ENCODE data around the gene SENP7. TPM values are rescaled to one million over a fixed set of nuclear protein-coding genes. Genes with fewer than 3 reads are reported as not detected.

SENP7 gene
- total RNA-seq, 1 donor = 11.2 TPM

DNA sequence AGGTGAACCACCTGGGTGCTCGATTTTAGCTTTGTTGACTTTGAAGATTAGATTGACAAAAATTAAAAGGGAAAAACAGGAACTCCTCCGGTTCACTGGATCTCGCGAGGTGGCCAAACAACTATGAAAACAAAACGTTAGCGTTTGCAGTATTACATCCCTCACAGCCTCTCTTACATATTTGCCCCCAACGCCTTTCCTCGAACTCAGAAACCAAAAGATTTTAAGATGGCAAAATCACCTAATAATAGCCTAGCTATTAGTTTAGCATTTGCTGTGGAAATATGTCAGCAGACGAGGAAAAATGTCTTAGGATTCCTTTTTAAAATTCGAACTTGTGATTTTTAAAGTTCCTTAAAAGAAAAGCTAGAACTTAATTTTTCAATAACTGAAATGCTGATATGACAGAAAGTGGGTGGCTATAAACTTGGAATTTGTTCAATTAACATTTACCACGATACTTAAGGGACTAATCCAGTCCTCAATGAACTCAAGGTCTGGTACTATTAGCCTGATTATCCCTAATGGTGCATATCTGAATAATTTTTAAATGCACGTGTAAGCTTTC is 491 bp upstream of the SENP7 start:
- peak overlapping the region; percentile 98 for H2AFZ ChIP-seq (ENCODE audit: low read length)
- peak overlapping the region; percentile 95 for H3K4me3 ChIP-seq (ENCODE audit: insufficient read depth, low read length)
- H3K27me3 ChIP-seq (ENCODE audit: insufficient read depth, low read length) = peaks cover 12% of the 10 kb centered on the region
- H4K20me1 ChIP-seq (ENCODE audit: insufficient read depth, low read length) = no peaks in the 10 kb centered on the region
- peaks cover 9% of the 10 kb centered on the region for H3K79me2 ChIP-seq (ENCODE audit: insufficient read depth, low read length)
- H3K36me3 ChIP-seq (ENCODE audit: insufficient read depth, low read length) = no peaks in the 10 kb centered on the region
- peak overlapping the region; percentile 89 for H3K4me2 ChIP-seq (ENCODE audit: insufficient read depth, low read length)
- no peaks in the 10 kb centered on the region for H3K9me3 ChIP-seq (ENCODE audit: low read depth, low read length)
- DNase-seq (ENCODE audit: insufficient read length, low spot score, missing footprints) = peak; percentile 85
- TF ChIP-seq, protein P1, sequence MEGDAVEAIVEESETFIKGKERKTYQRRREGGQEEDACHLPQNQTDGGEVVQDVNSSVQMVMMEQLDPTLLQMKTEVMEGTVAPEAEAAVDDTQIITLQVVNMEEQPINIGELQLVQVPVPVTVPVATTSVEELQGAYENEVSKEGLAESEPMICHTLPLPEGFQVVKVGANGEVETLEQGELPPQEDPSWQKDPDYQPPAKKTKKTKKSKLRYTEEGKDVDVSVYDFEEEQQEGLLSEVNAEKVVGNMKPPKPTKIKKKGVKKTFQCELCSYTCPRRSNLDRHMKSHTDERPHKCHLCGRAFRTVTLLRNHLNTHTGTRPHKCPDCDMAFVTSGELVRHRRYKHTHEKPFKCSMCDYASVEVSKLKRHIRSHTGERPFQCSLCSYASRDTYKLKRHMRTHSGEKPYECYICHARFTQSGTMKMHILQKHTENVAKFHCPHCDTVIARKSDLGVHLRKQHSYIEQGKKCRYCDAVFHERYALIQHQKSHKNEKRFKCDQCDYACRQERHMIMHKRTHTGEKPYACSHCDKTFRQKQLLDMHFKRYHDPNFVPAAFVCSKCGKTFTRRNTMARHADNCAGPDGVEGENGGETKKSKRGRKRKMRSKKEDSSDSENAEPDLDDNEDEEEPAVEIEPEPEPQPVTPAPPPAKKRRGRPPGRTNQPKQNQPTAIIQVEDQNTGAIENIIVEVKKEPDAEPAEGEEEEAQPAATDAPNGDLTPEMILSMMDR (IDR thresholded peaks at IDR 0.05; ENCODE audit: extremely low read depth, low read depth, low read length) = no peak
- peaks cover 4% of the 10 kb centered on the region for H3K4me1 ChIP-seq (ENCODE audit: insufficient read depth, low read length)
- peak overlapping the region; percentile 99 for H3K27ac ChIP-seq (ENCODE audit: low read depth, low read length)

DNA sequence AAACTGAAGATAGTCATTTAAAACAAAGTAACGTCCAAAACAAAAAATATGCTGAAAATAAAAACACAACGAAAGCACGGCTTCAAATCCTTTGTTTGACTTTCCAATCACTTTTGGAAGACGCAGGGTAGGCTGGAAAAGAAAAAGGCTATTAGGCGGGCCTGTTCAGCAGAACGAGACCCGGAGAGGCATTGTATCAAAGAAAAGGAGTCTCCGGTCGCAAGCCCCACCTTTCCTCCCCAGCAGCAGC is 691 bp downstream of the SENP7 start:
- Histone ChIP-seq H3K36me3 (ENCODE audit: insufficient read depth, low read length) (no peaks in the 10 kb centered on the region), H2AFZ (ENCODE audit: low read length) (peak overlapping the region; percentile 98), H3K4me1 (ENCODE audit: insufficient read depth, low read length) (peaks cover 4% of the 10 kb centered on the region), H3K27me3 (ENCODE audit: insufficient read depth, low read length) (peaks cover 4% of the 10 kb centered on the region), H3K9me3 (ENCODE audit: low read depth, low read length) (no peaks in the 10 kb centered on the region), H4K20me1 (ENCODE audit: insufficient read depth, low read length) (no peaks in the 10 kb centered on the region), H3K4me2 (ENCODE audit: insufficient read depth, low read length) (peak overlapping the region; percentile 89), H3K79me2 (ENCODE audit: insufficient read depth, low read length) (peaks cover 9% of the 10 kb centered on the region), H3K4me3 (ENCODE audit: insufficient read depth, low read length) (peak overlapping the region; percentile 95), H3K27ac (ENCODE audit: low read depth, low read length) (peak overlapping the region; percentile 99)
- TF ChIP-seq, protein P1 (IDR thresholded peaks at IDR 0.05; ENCODE audit: extremely low read depth, low read depth, low read length) = no peak
- DNase-seq (ENCODE audit: insufficient read length, low spot score, missing footprints) = no peak

DNA sequence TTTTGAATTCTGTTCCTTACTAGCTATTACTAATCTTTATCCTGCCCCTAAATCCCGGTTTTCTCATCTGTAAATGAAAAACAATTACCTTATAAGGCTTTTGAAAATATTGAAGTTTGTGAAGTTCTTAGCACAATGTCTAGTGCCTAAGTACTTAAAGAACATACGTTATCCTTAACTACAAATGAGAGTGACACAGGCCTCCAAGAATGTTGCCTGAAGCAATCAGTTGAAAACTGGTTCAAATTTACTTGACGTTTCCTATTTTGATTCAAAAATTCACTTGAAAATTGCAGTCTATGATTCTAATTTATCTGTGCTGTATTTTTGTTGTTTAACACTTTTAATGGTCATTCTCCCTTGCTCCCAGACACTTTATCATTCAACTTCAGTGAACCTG is 3.2 kb downstream of the SENP7 start:
- peak; percentile 57 for DNase-seq (ENCODE audit: insufficient read length, low spot score, missing footprints)

DNA sequence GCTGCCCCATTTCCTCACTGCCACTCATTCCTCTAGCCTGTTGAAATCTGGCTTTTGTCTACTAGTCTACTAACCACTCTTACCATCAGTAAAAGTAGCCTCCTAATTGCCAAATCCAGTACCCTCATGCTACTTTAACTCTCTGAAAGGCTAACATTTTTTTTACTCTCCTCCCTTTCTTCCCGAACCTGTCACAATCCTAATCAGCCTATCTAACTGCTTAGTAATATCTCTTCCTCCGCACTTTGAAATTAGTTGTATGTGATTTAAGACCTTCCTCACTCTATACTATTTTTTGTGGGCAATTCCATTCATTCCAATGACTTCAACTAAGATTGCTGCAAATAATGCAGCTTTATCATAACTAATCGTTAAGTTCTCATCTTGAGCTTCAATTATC is 3.7 kb downstream of the SENP7 start:
- DNase-seq (ENCODE audit: insufficient read length, low spot score, missing footprints) = no peak
- H3K79me2 ChIP-seq (ENCODE audit: insufficient read depth, low read length) = peaks cover 12% of the 10 kb centered on the region
- no peaks in the 10 kb centered on the region for H3K9me3 ChIP-seq (ENCODE audit: low read depth, low read length)
- no peak overlapping the region for H3K4me3 ChIP-seq (ENCODE audit: insufficient read depth, low read length)
- TF ChIP-seq, protein P1 (IDR thresholded peaks at IDR 0.05; ENCODE audit: extremely low read depth, low read depth, low read length) = no peak
- H2AFZ ChIP-seq (ENCODE audit: low read length) = no peak overlapping the region
- H3K36me3 ChIP-seq (ENCODE audit: insufficient read depth, low read length) = no peaks in the 10 kb centered on the region
- no peaks in the 10 kb centered on the region for H3K27me3 ChIP-seq (ENCODE audit: insufficient read depth, low read length)
- H4K20me1 ChIP-seq (ENCODE audit: insufficient read depth, low read length) = no peaks in the 10 kb centered on the region
- H3K4me1 ChIP-seq (ENCODE audit: insufficient read depth, low read length) = peaks cover 4% of the 10 kb centered on the region
- no peak overlapping the region for H3K27ac ChIP-seq (ENCODE audit: low read depth, low read length)
- no peak overlapping the region for H3K4me2 ChIP-seq (ENCODE audit: insufficient read depth, low read length)

More for the DNA sequence above, 3.2 kb downstream of the SENP7 start:
- TF ChIP-seq, protein P1 (IDR thresholded peaks at IDR 0.05; ENCODE audit: extremely low read depth, low read depth, low read length) = no peak
- no peaks in the 10 kb centered on the region for H3K9me3 ChIP-seq (ENCODE audit: low read depth, low read length)
- peaks cover 9% of the 10 kb centered on the region for H3K79me2 ChIP-seq (ENCODE audit: insufficient read depth, low read length)
- peaks cover 4% of the 10 kb centered on the region for H3K4me1 ChIP-seq (ENCODE audit: insufficient read depth, low read length)
- H3K27ac ChIP-seq (ENCODE audit: low read depth, low read length) = no peak overlapping the region
- no peaks in the 10 kb centered on the region for H4K20me1 ChIP-seq (ENCODE audit: insufficient read depth, low read length)
- no peaks in the 10 kb centered on the region for H3K27me3 ChIP-seq (ENCODE audit: insufficient read depth, low read length)
- H3K4me2 ChIP-seq (ENCODE audit: insufficient read depth, low read length) = no peak overlapping the region
- no peaks in the 10 kb centered on the region for H3K36me3 ChIP-seq (ENCODE audit: insufficient read depth, low read length)
- H2AFZ ChIP-seq (ENCODE audit: low read length) = no peak overlapping the region
- H3K4me3 ChIP-seq (ENCODE audit: insufficient read depth, low read length) = no peak overlapping the region

All from osteoblast (primary cell).